Erythroblast (primary cell): ENCODE measurements around the gene LGR6.

Source experiments
- DNase-seq, 2 experiments: peaks; one replicate each; lab custom pipeline; 2025; lab: John Stamatoyannopoulos, UW
- GATA1 ChIP-seq: IDR thresholded peaks from 2 replicates; pipeline ENCODE4 v1.6.1; 2011; ENCODE audit warnings: low read depth, mild to moderate bottlenecking, control low read depth, low read length, moderate library complexity
- POLR2A ChIP-seq: IDR thresholded peaks from 2 replicates; pipeline ENCODE4 v1.6.1; 2011; ENCODE audit warnings: mild to moderate bottlenecking, low read length

The LGR6 gene

DNA sequence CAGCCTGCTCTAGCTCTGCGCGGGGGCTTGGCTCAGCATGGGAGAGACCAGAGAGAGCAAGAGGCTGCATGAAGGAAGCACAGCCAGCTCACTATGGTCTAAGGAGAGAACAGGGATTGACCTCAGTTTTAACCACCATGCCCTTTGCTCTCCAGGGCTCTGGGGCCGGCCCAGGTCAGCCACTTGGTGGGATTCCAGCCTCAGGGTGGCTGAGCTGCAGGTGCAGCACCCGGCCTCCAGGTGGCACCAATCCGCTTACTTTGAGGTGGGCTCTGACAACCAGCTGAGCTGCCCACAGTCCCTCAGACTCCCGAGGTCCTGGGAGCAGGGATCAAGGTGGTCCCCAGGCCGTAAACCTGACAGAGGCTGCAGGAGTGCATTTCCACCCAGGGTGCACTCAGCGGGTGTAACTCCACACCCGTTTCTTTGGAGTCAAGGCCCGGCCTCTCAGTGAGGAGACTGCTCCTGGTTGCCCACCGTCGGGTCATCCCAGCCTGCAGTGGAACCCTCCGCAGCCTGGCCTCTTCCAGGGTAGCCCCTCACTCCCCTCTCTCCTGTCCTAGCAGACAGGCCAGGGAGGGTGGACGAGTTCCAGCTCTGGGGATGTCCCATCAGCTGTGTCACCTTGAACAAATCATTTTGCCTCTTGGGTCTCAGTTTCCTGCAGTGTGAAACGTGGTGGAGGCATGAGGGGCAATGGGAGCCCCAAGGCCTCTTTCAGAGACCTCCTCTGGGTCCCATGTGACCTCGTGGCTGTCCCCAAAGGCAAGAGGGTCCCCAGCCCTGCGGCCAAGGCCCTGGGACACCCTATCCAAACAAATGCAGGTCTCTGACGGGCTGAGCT, 607 bp upstream of the LGR6 start:
- DNase-seq = peak; percentile 46 to 62
- no peak for TF ChIP-seq GATA1
- TF ChIP-seq POLR2A = no peak

DNA sequence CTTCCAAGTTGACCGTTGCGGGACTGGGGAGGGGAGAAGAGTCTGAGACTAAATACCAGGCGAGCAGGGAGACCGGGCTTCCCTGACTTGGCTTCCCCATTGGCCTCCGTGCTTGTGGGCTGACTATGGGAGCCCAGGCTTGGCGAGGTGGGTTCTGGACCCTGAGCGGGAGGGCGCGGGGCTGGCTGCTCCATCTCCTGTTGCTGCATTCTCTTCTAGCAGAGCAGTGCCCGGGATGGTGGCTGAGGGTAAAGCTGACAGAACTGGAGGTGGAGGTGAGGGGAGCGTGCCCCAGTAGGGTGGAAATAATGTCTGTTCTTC, 689 bp downstream of the LGR6 start:
- DNase-seq = no peak
- TF ChIP-seq POLR2A (no peak), GATA1 (no peak)

DNA sequence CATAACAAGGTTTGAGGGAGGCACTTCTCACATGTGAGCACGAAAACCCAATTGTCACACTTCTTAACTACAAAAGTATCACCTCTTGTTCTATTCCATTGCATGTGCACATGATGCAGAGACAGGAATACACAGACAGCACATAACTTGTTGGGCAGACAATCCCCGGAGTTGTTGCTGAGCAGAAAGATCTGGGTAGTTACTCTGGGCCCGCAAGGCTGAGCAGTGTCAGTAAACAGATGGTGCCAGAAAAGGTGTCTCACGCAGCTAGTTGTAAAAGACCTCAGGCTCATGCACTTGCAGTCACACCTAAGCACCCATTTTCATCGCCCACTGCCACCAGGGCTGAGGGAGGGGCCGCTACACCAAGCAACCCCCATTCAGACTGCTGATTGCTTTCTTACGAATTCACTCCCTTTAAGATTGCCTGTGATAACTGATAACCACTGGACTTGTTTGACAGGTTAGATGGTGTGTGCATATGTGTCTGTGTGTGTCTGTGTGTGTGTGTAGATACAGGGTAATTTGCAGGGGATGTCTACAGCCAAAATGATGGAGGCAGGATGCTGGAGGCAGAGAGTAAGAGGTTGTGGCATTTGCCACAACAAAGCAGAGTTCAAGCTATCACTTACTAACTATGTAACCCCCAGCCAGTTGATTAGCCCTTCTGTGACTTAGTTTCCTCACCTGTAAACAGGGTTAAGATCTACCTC, 4.2 kb downstream of the LGR6 start:
- TF ChIP-seq POLR2A = no peak
- no peak for TF ChIP-seq GATA1
- no peak for DNase-seq

GRCh38 chr1:202198366-202198724, 4.7 kb downstream of the LGR6 start:
- no peak for TF ChIP-seq POLR2A
- TF ChIP-seq GATA1 = no peak
- DNase-seq = no peak

DNA sequence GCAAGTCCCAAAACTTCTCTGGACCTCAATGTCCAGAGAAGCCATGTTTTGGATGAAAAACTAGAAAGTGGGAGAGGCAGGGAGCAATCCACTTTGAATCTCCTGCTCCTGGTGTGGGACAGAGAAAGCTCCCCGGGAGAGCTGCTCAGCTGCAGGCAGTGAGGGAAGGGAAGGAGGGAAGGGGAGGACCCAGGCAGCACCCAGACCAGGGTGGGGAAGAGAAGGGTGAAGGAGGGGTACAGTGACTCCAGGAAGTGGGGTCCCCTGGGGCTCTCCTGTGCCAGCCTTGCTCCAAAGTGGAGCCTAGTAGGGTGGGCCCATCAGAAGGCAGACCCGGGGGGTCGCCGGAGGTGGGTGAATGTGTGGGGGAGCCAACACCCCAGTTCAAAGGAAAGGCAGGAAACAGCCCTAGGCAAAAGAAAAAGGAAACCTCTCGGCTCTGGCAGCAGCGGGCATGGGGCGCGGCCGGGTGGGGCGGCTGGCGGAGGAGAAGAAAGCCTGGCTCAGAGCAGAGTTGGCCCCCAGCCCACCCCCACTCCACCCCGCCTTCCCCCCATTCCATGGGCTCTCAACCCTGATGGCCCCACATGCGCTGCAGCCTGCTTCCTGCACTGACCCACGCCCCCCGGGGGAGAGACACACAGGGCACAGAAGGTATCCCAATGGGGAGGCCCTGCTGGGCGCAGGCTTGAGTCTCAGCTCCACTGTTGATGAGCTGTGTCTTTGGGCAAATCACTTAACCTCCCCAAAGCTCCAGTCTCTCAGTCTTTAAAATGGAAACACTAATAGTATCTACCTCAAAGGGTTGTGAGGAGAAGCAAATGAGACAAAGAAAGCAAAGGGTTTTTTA, 5.7 kb downstream of the LGR6 start:
- DNase-seq = no peak
- no peak for TF ChIP-seq GATA1

GRCh38 chr1:202200112-202200548, 6.5 kb downstream of the LGR6 start:
- TF ChIP-seq POLR2A (no peak), GATA1 (no peak)

DNA sequence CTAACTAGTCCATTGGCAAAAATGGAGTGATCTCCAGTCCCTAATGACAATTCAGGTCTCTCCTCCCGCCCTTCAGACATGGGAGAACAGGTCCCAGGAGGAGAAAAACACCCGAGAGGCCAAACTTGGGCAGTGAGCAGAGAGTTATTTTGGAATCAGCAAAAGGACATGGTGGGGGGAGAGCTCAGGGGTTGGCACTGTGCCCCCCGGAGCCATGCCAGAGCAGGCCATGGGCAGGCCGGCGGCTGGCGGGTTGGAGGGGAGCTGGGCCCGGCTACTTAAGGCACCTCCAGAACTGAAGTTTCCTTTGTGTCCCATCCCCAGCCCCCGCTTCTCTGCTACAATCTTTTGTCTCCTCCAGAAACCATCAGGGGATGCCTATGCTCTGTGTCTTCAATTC, 7.1 kb downstream of the LGR6 start:
- DNase-seq = no peak
- TF ChIP-seq POLR2A (no peak), GATA1 (no peak)

More at GRCh38 chr1:202200112-202200548, 6.5 kb downstream of the LGR6 start:
- DNase-seq = no peak

DNA sequence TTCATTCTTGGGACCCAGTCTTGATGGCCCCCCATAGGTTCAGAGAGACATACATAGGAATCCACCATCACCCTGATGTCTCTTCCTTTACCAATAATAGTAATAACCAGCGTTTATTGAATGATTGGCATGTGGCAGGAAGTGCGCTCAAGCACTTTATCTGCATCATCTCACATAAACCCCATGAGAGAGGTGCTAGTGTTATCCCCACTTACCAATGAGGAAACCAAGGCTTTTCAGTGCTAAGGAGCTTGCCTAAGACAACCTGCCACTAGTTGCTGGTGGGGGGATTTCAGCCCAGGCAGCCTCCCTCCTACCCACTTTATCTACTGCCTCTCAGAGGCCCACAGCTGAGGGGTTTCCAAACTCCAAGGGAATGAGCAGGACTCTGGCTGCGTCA, 7.7 kb downstream of the LGR6 start:
- TF ChIP-seq GATA1 (no peak), POLR2A (no peak)
- no peak for DNase-seq

- TF ChIP-seq POLR2A (no peak), GATA1 (no peak)
- DNase-seq = no peak
Measured at GRCh38 chr1:202201971-202202370, 8.4 kb downstream of the LGR6 start.

GRCh38 chr1:202202500-202203168, 9.0 kb downstream of the LGR6 start:
- no peak for TF ChIP-seq GATA1
- no peak for DNase-seq

DNA sequence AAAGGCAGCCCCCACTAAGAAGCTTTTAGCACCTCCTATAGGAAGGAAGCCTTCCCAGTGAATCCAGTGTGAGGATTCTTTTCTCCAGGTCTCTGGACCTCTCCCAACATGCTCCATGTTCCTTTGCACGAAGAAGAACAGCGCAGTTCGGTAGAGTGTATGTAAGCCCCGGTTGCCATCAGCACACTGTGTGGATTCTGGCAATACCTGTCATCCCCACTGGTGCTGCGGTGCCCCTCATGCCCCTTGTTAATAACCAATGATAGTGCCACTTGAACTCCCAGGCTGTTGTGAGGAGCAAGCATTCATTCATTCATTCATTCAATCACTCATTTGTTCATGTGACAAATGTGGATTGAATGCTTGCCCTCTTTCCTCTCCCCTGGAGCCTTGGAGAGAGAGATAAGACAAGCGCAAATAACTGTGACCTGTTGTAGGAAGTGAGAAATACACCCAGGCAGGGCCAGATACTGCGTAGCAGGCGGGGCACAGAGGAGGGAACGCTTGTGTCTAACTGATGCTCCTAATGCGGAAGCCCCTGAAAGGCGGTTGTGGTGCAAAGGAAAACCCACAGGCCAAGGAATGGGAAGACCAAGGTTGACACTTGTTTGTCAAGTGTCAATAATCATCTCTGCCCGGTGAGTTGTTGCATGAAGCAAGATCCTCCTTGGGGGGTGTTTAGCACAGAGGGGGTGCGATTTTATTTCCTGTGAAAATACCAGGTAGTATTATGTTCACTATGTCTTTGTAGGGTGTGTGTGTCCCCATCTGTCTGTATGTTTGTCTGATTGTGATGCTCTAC, 9.8 kb downstream of the LGR6 start:
- TF ChIP-seq POLR2A = no peak
- no peak for TF ChIP-seq GATA1
- DNase-seq = peak in 1 of 2 experiments; percentile 47

DNA sequence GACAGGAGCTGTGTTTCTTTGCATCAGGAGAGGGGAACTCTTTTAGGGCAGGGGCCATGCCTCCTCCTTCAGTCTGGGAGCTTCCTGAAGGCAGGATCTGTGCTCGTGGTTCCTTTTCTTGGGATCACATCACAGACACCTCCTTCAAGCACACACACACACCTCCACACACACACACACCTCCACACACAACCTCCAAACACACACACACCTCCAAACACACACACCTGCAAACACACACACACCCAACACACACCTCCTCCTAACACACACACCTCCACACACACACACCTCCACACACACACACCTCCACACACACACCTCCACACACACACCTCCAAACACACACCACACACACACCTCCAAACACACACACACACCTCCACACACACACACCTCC, 10.5 kb downstream of the LGR6 start:
- no peak for DNase-seq
- TF ChIP-seq GATA1 (no peak), POLR2A (no peak)

DNA sequence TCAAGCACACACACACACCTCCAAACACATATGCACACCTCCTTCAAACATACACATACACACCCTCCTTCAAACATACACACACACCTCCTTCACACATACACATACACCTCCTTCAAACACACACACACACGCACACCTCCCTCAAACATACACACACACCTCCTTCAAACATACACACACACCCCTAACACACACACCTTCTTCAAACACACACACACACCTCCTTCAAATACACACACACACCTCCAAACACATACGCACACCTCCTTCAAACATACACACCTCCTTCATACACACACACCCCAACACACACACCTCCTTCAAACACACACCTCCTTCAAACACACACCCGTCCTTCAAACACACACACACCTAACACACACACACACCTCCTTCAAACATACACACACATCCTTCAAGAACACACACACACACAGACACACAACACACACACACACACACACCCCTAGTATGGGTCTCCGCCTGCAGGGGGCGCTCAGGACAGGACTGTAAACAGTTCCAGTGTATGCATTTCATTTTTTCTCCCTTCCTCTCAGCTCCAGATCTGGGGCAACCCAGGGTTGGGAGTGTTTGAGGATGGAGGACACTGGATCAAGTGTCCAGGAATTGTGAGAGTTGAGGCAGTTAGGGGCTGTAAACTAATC, 12.1 kb downstream of the LGR6 start:
- TF ChIP-seq POLR2A (no peak), GATA1 (no peak)
- peak in 1 of 2 experiments; percentile 21 for DNase-seq
